Esophagus (tissue), 2 donors: ENCODE measurements around the gene PURA. TPM values are rescaled to one million over a fixed set of nuclear protein-coding genes. Genes with fewer than 3 reads are reported as not detected.

Experiments
- H3K27ac ChIP-seq, 2 donors: one replicate each; pipeline ENCODE4 v1.5.1; 2013; ENCODE audit warnings: low read depth in 2 of 2, mild to moderate bottlenecking in 2 of 2, inconsistent platforms in 1 of 2, low read length in 1 of 2, moderate library complexity in 1 of 2
- H3K27me3 ChIP-seq, 2 donors: one replicate each; pipeline ENCODE4 v1.6.1; 2013; ENCODE audit warnings: low read length in 2 of 2, control low read depth in 1 of 2, mild to moderate bottlenecking in 1 of 2; ENCODE audit not compliant: insufficient read depth in 2 of 2, control insufficient read depth in 1 of 2
- H3K36me3 ChIP-seq, 2 donors: one replicate each; pipeline ENCODE4 v1.6.1; 2013; ENCODE audit warnings: low read length in 1 of 2; ENCODE audit not compliant: control insufficient read depth in 2 of 2, insufficient read depth in 2 of 2
- H3K4me1 ChIP-seq, 2 donors: one replicate each; pipeline ENCODE4 v1.6.1; 2013; ENCODE audit warnings: low read length in 1 of 2; ENCODE audit not compliant: control insufficient read depth in 2 of 2, insufficient read depth in 2 of 2
- H3K4me3 ChIP-seq, 2 donors: one replicate each; pipeline ENCODE4 v1.5.1; 2013; ENCODE audit warnings: low read length in 2 of 2, mild to moderate bottlenecking in 2 of 2, low read depth in 1 of 2, moderate library complexity in 1 of 2
- H3K9me3 ChIP-seq, 2 donors: one replicate each; pipeline ENCODE4 v1.6.1; 2013; ENCODE audit warnings: mild to moderate bottlenecking in 2 of 2, low read depth in 1 of 2, low read length in 1 of 2, moderate library complexity in 1 of 2; ENCODE audit not compliant: control insufficient read depth in 2 of 2, insufficient read depth in 1 of 2
- WGBS, 2 donors: extraction: QIAGEN DNeasy Blood & Tissue Kit; methylation state at CpG; one replicate each; pipeline ENCODE4 v1.1.7; 2013; 5-methylcytosine and 5-hydroxymethylcytosine counted together
- polyA plus RNA-seq, 2 donors: library from polyadenylated mRNA; stranded (reverse); fragments of 200-250 nt; gene quantifications; one replicate each; pipeline ENCODE4 v1.2.3, GENCODE V29; 2013
- donor health status: healthy with polysubstance abuse.
- donor health status: Bipolar disorder and iron deficiency.

Gene PURA
- polyA plus RNA-seq, 2 donors = 2.7 to 3.4 TPM

GRCh38 chr5:140093179-140093578 lies 20.7 kb upstream of the PURA start:
- H3K27ac ChIP-seq = no peak overlapping the region
- H3K4me3 ChIP-seq = no peak overlapping the region
- no peaks in the 10 kb centered on the region for H3K36me3 ChIP-seq
- WGBS, 2 donors = 45 to 46% methylated on average over 1 of the region's 1 CpG
- H3K27me3 ChIP-seq = peaks cover 0 to 3% of the 10 kb centered on the region in 2 donors
- H3K9me3 ChIP-seq = no peaks in the 10 kb centered on the region
- no peaks in the 10 kb centered on the region for H3K4me1 ChIP-seq

GRCh38 chr5:140093866-140094265 lies 20.0 kb upstream of the PURA start:
- no peaks in the 10 kb centered on the region for H3K9me3 ChIP-seq
- WGBS, 2 donors = 70 to 73% methylated on average over 1 of the region's 1 CpG
- no peak overlapping the region for H3K27ac ChIP-seq
- H3K4me1 ChIP-seq = no peaks in the 10 kb centered on the region
- H3K27me3 ChIP-seq = peaks cover 0 to 3% of the 10 kb centered on the region in 2 donors
- H3K36me3 ChIP-seq = no peaks in the 10 kb centered on the region
- H3K4me3 ChIP-seq = no peak overlapping the region

- no peak overlapping the region for H3K27ac ChIP-seq
- no peaks in the 10 kb centered on the region for H3K4me1 ChIP-seq
- H3K27me3 ChIP-seq = peaks cover 0 to 3% of the 10 kb centered on the region in 2 donors
- no peaks in the 10 kb centered on the region for H3K36me3 ChIP-seq
- no peaks in the 10 kb centered on the region for H3K9me3 ChIP-seq
- H3K4me3 ChIP-seq = no peak overlapping the region
Observed at GRCh38 chr5:140094889-140095288, 19.0 kb upstream of the PURA start.

- H3K4me3 ChIP-seq = no peak overlapping the region
- no peak overlapping the region for H3K27ac ChIP-seq
- no peaks in the 10 kb centered on the region for H3K9me3 ChIP-seq
- H3K36me3 ChIP-seq = no peaks in the 10 kb centered on the region
- H3K4me1 ChIP-seq = no peaks in the 10 kb centered on the region
- WGBS, 2 donors = 91 to 92% methylated on average over 1 of the region's 1 CpG
- H3K27me3 ChIP-seq = no peaks in the 10 kb centered on the region
Observed at GRCh38 chr5:140101179-140101578, 12.7 kb upstream of the PURA start.

- Histone ChIP-seq H3K9me3 (no peaks in the 10 kb centered on the region), H3K4me3 (no peak overlapping the region), H3K27ac (no peak overlapping the region), H3K27me3 (no peaks in the 10 kb centered on the region), H3K36me3 (no peaks in the 10 kb centered on the region), H3K4me1 (peaks cover 0 to 4% of the 10 kb centered on the region in 2 donors)
- WGBS, 2 donors = 46 to 77% methylated on average over 1 of the region's 1 CpG
Observed at GRCh38 chr5:140103154-140103553, 10.8 kb upstream of the PURA start.

- Histone ChIP-seq H3K4me1 (peaks cover 2 to 7% of the 10 kb centered on the region in 2 donors), H3K27ac (no peak overlapping the region), H3K9me3 (no peaks in the 10 kb centered on the region), H3K36me3 (no peaks in the 10 kb centered on the region), H3K27me3 (no peaks in the 10 kb centered on the region), H3K4me3 (no peak overlapping the region)
- WGBS, 2 donors = 61 to 68% methylated on average over 1 of the region's 1 CpG
Observed at GRCh38 chr5:140104100-140104499, 9.8 kb upstream of the PURA start.

GRCh38 chr5:140106101-140106500 lies 7.8 kb upstream of the PURA start:
- Histone ChIP-seq H3K9me3 (no peaks in the 10 kb centered on the region), H3K27me3 (no peaks in the 10 kb centered on the region), H3K27ac (peak overlapping the region in 1 of 2 donors; percentile 39), H3K4me1 (peaks cover 3 to 8% of the 10 kb centered on the region in 2 donors), H3K4me3 (no peak overlapping the region), H3K36me3 (no peaks in the 10 kb centered on the region)
- 40 to 44% methylated on average over 5 of the region's 5 CpGs for WGBS, 2 donors

GRCh38 chr5:140106805-140107311 lies 7.1 kb upstream of the PURA start:
- Histone ChIP-seq H3K4me1 (peaks cover 3 to 8% of the 10 kb centered on the region in 2 donors), H3K36me3 (no peaks in the 10 kb centered on the region), H3K27me3 (no peaks in the 10 kb centered on the region), H3K27ac (peak overlapping the region; percentile 96 to 97), H3K9me3 (no peaks in the 10 kb centered on the region), H3K4me3 (peak overlapping the region; percentile 76 to 78)
- 53 to 54% methylated on average over 16 of the region's 16 CpGs for WGBS, 2 donors

- Histone ChIP-seq H3K27me3 (no peaks in the 10 kb centered on the region), H3K4me1 (peaks cover 3 to 8% of the 10 kb centered on the region in 2 donors), H3K9me3 (no peaks in the 10 kb centered on the region), H3K36me3 (no peaks in the 10 kb centered on the region), H3K4me3 (peak overlapping the region; percentile 76 to 78), H3K27ac (peak overlapping the region; percentile 96 to 97)
- WGBS, 2 donors = 0 to 1% methylated on average over 56 to 88 of the region's 88 CpGs
Observed at GRCh38 chr5:140107312-140108092, 6.4 kb upstream of the PURA start.
